Peyer's patch (tissue), 4 donors: ENCODE measurements around the gene S100A1.

Experiments used
- POLR2A ChIP-seq, 2 donors: fragments of 450-650 bp; IDR thresholded peaks; one replicate each; pipeline ENCODE4 v1.5.1; 2017; ENCODE audit warnings: antibody characterized with exemption in 2 of 2, mild to moderate bottlenecking in 2 of 2, moderate library complexity in 2 of 2
- TF ChIP-seq, protein P1 (sequence below), 6 experiments: fragments of 450-650 bp in 4 of 6; fragments of 200-600 bp in 2 of 6; sonication (generic) in 1 of 6; IDR thresholded peaks; one replicate each; pipeline ENCODE4 v1.5.1; 2017 to 2019; ENCODE audit warnings: antibody characterized with exemption in 6 of 6, mild to moderate bottlenecking in 3 of 6, moderate library complexity in 1 of 6

DNA sequence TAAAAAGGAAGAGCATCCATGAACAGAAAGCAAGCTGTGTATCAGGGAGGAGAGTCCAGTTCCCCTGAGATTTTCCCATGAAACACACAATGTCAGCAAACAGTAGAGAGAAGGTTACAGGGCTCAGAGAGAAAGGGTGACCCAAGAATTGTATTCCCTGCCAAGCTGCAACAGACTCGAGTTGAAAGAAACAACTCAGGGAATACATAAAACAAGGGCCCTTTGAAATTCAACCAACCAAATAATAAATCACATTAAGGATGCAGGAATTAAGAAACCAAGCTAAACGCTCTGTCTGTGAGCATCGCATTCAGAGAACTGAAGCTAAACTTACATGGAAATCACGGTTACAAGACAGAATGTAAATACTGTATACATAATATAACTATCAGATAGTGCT is 35.5 kb upstream of the S100A1 start:
- TF ChIP-seq, protein P1, sequence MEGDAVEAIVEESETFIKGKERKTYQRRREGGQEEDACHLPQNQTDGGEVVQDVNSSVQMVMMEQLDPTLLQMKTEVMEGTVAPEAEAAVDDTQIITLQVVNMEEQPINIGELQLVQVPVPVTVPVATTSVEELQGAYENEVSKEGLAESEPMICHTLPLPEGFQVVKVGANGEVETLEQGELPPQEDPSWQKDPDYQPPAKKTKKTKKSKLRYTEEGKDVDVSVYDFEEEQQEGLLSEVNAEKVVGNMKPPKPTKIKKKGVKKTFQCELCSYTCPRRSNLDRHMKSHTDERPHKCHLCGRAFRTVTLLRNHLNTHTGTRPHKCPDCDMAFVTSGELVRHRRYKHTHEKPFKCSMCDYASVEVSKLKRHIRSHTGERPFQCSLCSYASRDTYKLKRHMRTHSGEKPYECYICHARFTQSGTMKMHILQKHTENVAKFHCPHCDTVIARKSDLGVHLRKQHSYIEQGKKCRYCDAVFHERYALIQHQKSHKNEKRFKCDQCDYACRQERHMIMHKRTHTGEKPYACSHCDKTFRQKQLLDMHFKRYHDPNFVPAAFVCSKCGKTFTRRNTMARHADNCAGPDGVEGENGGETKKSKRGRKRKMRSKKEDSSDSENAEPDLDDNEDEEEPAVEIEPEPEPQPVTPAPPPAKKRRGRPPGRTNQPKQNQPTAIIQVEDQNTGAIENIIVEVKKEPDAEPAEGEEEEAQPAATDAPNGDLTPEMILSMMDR (IDR thresholded peaks at IDR 0.05) = no peak
- TF ChIP-seq POLR2A (IDR thresholded peaks at IDR 0.05) = no peak
